ENCODE data around the gene SERPIND1.
A peak's percentile ranks its signal among the peaks of the same experiment; 100 is the strongest.

Gene SERPIND1

DNA sequence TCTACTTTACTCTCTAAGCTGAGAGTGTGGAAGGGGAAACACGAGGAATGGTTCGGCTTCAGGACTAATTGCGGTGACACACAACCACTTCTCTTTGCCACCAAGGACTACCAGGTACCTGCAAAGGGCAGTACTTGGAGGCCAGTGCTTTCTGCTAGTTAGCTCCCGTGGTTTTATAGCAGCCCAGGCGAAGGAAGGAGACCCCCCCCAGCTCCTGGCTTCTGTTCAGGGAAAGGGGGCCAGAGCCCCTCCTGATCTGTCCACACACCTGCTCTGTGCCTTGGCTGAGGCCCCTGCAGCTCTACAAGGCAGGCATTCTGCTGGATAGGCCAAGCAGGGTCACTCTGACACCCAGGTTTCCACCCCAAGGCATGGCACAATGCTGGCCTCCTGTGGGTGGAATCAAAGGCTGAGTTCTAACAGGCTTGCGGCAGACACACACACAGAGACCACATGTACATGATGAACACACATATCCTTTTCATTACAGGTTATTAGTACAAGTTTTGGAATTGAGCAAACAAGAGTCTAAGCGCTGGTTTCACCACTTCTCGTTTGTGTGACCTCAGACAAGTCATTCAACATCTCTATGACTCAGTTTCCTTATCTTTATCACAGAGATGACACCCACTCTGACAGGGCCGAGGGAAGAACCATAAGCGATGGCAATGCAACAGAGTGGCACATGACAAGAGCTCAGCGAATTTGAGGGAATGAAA, 7.5 kb downstream of the SERPIND1 start:
- TF ChIP-seq, protein P1, sequence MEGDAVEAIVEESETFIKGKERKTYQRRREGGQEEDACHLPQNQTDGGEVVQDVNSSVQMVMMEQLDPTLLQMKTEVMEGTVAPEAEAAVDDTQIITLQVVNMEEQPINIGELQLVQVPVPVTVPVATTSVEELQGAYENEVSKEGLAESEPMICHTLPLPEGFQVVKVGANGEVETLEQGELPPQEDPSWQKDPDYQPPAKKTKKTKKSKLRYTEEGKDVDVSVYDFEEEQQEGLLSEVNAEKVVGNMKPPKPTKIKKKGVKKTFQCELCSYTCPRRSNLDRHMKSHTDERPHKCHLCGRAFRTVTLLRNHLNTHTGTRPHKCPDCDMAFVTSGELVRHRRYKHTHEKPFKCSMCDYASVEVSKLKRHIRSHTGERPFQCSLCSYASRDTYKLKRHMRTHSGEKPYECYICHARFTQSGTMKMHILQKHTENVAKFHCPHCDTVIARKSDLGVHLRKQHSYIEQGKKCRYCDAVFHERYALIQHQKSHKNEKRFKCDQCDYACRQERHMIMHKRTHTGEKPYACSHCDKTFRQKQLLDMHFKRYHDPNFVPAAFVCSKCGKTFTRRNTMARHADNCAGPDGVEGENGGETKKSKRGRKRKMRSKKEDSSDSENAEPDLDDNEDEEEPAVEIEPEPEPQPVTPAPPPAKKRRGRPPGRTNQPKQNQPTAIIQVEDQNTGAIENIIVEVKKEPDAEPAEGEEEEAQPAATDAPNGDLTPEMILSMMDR (IDR thresholded peaks at IDR 0.05; ENCODE audit: low read length, missing control alignments): no peak
- H3K4me3 ChIP-seq (replicated peaks; ENCODE audit: low read depth, low read length): no peak overlapping the region
- DNase-seq (ENCODE audit: low read depth): peak; percentile 30

DNA sequence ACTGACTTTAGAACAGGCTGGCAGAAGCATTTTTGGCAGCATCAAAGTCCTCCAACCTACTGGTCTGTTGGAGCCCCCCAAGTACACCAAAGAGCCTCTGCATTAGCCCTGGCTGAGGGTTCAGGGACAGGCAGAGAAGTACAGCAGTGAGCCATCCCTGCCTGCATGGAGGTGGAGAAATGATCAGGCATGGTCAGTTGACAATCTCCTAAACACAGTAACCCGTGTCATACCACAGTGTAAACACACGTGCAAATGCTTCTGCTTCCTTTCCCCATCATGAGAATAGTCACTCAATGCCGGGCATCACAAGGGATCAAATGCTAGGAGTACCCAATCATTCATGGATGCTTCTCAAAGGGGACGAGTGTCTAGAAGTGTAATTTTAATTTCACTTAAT, 8.2 kb downstream of the SERPIND1 start:
- no peak overlapping the region for H3K4me3 ChIP-seq (replicated peaks; ENCODE audit: low read depth, low read length)
- TF ChIP-seq, protein P1 (IDR thresholded peaks at IDR 0.05; ENCODE audit: low read length, missing control alignments): no peak
- DNase-seq (ENCODE audit: low read depth): no peak

DNA sequence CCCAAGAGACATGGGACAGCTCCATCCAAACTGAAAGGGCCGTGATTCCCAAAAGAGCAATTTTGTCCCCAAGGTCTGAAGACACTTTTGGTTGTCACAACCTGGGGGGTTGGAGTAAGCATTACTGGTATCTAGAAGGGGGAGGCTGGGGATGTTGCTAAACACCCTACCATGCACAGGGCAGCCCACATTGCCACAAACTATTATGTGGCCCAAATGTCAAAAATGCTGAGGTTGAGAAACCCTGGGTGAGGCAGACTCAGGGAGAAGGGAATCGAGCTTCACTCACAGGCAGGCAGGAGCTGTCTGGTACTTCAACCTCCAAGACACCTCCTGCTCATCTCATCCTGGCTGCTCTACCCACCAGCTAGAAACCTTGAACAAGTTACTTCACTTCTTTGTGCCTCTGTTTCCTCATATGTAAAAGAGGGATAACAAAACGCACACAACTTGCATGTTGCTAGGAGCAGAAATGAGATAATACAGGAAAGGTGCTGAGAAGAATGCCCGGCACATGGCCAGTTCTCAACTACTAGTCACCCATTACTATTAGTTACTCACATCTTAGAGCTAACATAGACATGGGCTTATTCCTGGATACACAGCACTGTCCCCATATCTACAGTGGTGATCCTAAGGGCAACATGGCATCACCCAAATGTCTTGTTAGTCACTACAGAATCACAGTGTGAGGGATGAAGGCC, 8.8 kb downstream of the SERPIND1 start:
- H3K4me3 ChIP-seq (replicated peaks; ENCODE audit: low read depth, low read length): no peak overlapping the region
- no peak for DNase-seq (ENCODE audit: low read depth)
- TF ChIP-seq, protein P1 (IDR thresholded peaks at IDR 0.05; ENCODE audit: low read length, missing control alignments): no peak

DNA sequence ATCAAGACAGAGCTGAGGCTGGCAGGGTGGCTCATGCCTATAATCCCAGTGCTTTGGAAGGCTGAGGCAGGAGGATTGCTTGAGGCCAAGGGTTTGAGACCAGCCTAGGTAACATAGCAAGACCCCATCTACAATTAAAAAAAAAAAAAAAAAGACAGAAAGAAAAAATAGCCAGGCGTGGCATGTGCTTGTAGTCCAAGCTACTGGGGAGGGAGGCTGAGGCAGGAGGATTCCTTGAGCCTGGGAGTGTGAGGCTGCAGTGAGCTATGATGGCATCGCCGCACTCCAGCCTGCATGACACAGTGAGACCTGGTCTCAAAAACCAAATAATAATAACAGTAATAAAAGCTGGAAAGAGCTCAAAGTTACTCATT, 9.4 kb downstream of the SERPIND1 start:
- no peak for DNase-seq (ENCODE audit: low read depth)
- TF ChIP-seq, protein P1 (IDR thresholded peaks at IDR 0.05; ENCODE audit: low read length, missing control alignments): no peak
- H3K4me3 ChIP-seq (replicated peaks; ENCODE audit: low read depth, low read length): no peak overlapping the region

DNA sequence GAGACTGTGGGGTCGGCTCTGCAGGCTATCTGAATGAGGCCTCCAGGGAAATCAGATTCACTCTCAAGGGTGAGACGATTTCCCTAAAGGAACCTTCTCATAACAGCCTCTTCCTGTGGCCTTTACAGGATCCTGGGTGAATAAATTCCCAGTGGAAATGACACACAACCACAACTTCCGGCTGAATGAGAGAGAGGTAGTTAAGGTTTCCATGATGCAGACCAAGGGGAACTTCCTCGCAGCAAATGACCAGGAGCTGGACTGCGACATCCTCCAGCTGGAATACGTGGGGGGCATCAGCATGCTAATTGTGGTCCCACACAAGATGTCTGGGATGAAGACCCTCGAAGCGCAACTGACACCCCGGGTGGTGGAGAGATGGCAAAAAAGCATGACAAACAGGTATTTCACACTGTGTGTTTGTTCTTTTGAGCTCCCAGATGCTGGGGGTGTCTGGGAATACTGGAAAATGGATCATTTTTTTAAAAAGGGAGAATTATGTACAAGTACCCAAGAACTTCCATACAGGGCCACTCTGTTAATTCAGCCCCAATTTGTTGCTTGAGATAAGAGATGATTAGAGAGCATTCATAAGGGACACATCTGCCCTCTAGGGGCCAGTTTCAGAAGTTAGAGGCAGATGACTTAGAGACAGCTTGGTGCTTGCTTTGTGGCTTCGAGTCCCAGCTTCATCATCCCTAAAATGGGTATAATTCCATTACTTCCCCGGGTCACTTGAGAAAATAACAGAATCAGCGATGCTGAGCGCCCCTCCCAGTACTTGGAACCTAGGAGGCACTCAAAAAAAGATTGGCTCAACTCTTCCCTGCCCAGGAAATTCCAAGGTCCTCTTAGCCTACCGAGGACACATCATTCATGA, 10.2 kb downstream of the SERPIND1 start:
- TF ChIP-seq, protein P1 (IDR thresholded peaks at IDR 0.05; ENCODE audit: low read length, missing control alignments): peak; percentile 80
- no peak overlapping the region for H3K4me3 ChIP-seq (replicated peaks; ENCODE audit: low read depth, low read length)
- peak; percentile 76 for DNase-seq (ENCODE audit: low read depth)

DNA sequence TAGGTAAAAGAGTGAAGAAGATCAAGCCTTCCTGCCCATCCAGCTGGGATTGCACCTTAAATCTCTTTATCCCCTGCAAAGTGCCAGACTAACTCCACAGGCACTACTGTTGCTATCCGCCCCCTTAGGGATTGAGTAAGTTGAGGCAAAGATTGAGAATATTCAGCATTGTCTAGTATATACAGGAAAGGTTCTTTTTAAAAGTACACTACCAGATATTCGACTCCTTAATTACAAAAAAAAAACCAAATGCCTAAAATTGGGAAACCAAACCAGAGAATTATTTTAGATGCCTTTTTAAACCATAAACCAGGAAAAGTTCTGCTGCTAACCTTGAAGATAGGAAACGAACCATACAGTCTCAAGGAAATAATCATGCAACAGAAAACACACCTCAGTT, 11.5 kb downstream of the SERPIND1 start:
- TF ChIP-seq, protein P1 (IDR thresholded peaks at IDR 0.05; ENCODE audit: low read length, missing control alignments): no peak
- no peak for DNase-seq (ENCODE audit: low read depth)
- H3K4me3 ChIP-seq (replicated peaks; ENCODE audit: low read depth, low read length): no peak overlapping the region

Measured in fibroblast of pulmonary artery (primary cell).